Stomach (tissue), 9 donors: Measurements from ENCODE around the gene AIG1. TPM values are rescaled to one million over a fixed set of nuclear protein-coding genes. Genes with fewer than 3 reads are reported as not detected.

ENCODE experiments used
- DNase-seq, 2 donors: peaks; one replicate each; pipeline versions ENCODE4 v3.0.0 to v3.0.0-alpha.2; 2013 to 2019
- H3K27ac ChIP-seq, 5 donors: fragments of 200-600 bp in 4 of 5; sonication (generic) in 4 of 5; one replicate each; pipeline ENCODE4 v1.5.1; 2013 to 2019; ENCODE audit warnings: mild to moderate bottlenecking in 1 of 5, moderate library complexity in 1 of 5
- H3K27me3 ChIP-seq, 3 donors: fragments of 200-600 bp; sonication (generic); one replicate each; pipeline ENCODE4 v1.5.1; 2017 to 2019; ENCODE audit warnings: mixed run types in 1 of 3
- H3K36me3 ChIP-seq, 4 donors: fragments of 200-600 bp; sonication (generic); 1 replicate in 3 of 4; 2 replicates in 1 of 4; pipeline ENCODE4 v1.5.1; 2016 to 2019
- H3K4me1 ChIP-seq, 4 donors: fragments of 200-600 bp; sonication (generic); one replicate each; pipeline ENCODE4 v1.5.1; 2016 to 2019
- H3K4me3 ChIP-seq, 4 donors: fragments of 200-600 bp; sonication (generic) in 3 of 4; one replicate each; pipeline ENCODE4 v1.5.1; 2016 to 2019; ENCODE audit warnings: mild to moderate bottlenecking in 1 of 4
- H3K9me3 ChIP-seq, 4 donors: fragments of 200-600 bp; sonication (generic); one replicate each; pipeline ENCODE4 v1.5.1; 2016 to 2019
- EP300 ChIP-seq: sonication (generic); formaldehyde crosslinking; IDR thresholded peaks from one replicate; pipeline ENCODE4 v1.6.1; 2017; ENCODE audit warnings: antibody characterized with exemption
- POLR2A ChIP-seq, 4 donors: fragments of 450-650 bp; IDR thresholded peaks; one replicate each; pipeline ENCODE4 v1.6.1; 2016; ENCODE audit warnings: antibody characterized with exemption in 4 of 4, control low read depth in 2 of 4, mild to moderate bottlenecking in 1 of 4, moderate library complexity in 1 of 4
- POLR2AphosphoS5 ChIP-seq, 3 donors: sonication (generic); formaldehyde crosslinking; IDR thresholded peaks; one replicate each; pipeline ENCODE4 v1.6.1; 2016; ENCODE audit warnings: antibody characterized with exemption in 3 of 3
- WGBS, 5 donors: extraction: QIAGEN DNeasy Blood & Tissue Kit in 3 of 5; methylation state at CpG; one replicate each; pipeline versions ENCODE4 v1.1.5 to v1.1.7; 2013 to 2018; 5-methylcytosine and 5-hydroxymethylcytosine counted together
- intact Hi-C: fragments of 100-400 bp; cut with DNase I; formaldehyde crosslinking; loops from one replicate; pipeline ENCODE4 v1.15.1; 2023; ENCODE audit warnings: low total_unique reads
- polyA plus RNA-seq, 3 donors: library from polyadenylated mRNA; stranded (reverse); fragments of 200-250 nt; gene quantifications; one replicate each; pipeline ENCODE4 v1.2.3, GENCODE V29; 2013
- total RNA-seq, 5 donors: library from RNA; depleted of rRNA; stranded (reverse); fragments of >200 nt; gene quantifications; one replicate each; pipeline versions ENCODE4 v1.1.0 to v1.2.3, GENCODE V29; 2014 to 2016
- TF ChIP-seq, protein P1 (sequence below), 7 experiments: fragments of 450-650 bp in 4 of 7; fragments of 200-600 bp in 3 of 7; sonication (generic) in 3 of 7; IDR thresholded peaks; one replicate each; pipeline ENCODE4 v1.5.1; 2016 to 2019; ENCODE audit warnings: antibody characterized with exemption in 7 of 7, control low read depth in 2 of 7, mild to moderate bottlenecking in 1 of 7
- donor health status: healthy with polysubstance abuse.
- donor health status: Bipolar disorder and iron deficiency.
- donor health status: healthy.

AIG1 gene
- total and polyA plus RNA-seq, 8 donors = 10.8 to 220 (median 29.7) TPM; not detected in 1

DNA sequence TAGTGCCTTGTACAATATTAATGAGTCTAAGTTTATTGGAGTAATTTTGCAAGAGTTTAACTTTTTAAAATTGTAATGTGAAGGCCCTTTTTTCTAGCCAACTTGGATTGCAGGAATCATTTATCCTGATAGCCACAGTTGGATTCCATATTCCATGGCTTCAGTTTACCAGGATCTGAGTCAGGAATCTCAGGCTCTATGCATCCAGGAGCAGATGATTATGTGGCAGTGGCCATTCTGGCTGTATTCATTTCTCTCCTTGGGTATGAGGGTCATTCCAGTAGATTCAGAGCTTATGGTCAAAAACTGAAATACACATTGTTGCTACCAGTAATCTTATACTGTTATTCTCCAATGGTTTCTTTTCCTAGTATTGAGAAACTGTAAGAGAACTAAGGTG, 2.9 kb downstream of the AIG1 start:
- Histone ChIP-seq H3K36me3 (no peaks in the 10 kb centered on the region), H3K27ac (no peak overlapping the region)
- intact Hi-C loops = no loop called here

DNA sequence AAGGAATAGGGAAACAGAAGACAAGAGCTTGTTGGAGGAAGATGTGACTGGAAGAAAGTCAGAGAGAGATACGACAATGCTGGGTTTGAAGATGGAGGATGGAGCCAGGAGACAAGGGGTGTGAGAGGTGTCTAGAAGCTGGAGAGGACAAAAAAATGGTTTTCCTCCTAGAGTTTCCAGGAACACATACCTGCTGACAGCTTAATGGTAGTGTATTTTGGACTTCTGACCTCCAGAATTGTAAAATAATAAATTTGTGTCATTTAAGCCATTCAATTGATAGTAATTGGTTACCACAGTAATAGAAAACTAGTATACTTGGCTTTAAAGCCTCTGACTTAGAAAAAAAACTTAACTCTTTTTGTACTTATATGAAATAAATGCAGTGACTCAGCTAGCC, 3.6 kb downstream of the AIG1 start:
- Histone ChIP-seq H3K4me3 (no peak overlapping the region), H3K27ac (no peak overlapping the region), H3K4me1 (peaks cover 0 to 20% (median 18%) of the 10 kb centered on the region in 4 donors), H3K9me3 (no peaks in the 10 kb centered on the region), H3K36me3 (no peaks in the 10 kb centered on the region), H3K27me3 (no peaks in the 10 kb centered on the region)
- intact Hi-C loops = no loop called here
- TF ChIP-seq, protein P1, sequence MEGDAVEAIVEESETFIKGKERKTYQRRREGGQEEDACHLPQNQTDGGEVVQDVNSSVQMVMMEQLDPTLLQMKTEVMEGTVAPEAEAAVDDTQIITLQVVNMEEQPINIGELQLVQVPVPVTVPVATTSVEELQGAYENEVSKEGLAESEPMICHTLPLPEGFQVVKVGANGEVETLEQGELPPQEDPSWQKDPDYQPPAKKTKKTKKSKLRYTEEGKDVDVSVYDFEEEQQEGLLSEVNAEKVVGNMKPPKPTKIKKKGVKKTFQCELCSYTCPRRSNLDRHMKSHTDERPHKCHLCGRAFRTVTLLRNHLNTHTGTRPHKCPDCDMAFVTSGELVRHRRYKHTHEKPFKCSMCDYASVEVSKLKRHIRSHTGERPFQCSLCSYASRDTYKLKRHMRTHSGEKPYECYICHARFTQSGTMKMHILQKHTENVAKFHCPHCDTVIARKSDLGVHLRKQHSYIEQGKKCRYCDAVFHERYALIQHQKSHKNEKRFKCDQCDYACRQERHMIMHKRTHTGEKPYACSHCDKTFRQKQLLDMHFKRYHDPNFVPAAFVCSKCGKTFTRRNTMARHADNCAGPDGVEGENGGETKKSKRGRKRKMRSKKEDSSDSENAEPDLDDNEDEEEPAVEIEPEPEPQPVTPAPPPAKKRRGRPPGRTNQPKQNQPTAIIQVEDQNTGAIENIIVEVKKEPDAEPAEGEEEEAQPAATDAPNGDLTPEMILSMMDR (IDR thresholded peaks at IDR 0.05) = no peak
- TF ChIP-seq EP300 = no peak
- TF ChIP-seq POLR2AphosphoS5 (IDR thresholded peaks at IDR 0.05) = no peak
- TF ChIP-seq POLR2A (IDR thresholded peaks at IDR 0.05) = no peak
- WGBS, 5 donors = 89 to 97% (median 96%) methylated on average over 1 of the region's 1 CpG
- DNase-seq = peak in 1 of 2 donors; percentile 11

More for the DNA sequence above, 2.9 kb downstream of the AIG1 start:
- no peak for DNase-seq
- H3K4me3 ChIP-seq = no peak overlapping the region
- H3K27me3 ChIP-seq = no peaks in the 10 kb centered on the region
- H3K4me1 ChIP-seq = peaks cover 0 to 22% (median 20%) of the 10 kb centered on the region in 4 donors
- no peaks in the 10 kb centered on the region for H3K9me3 ChIP-seq
- no peak for TF ChIP-seq POLR2AphosphoS5 (IDR thresholded peaks at IDR 0.05)
- TF ChIP-seq, protein P1 (IDR thresholded peaks at IDR 0.05) = no peak
- no peak for TF ChIP-seq EP300
- no peak for TF ChIP-seq POLR2A (IDR thresholded peaks at IDR 0.05)

DNA sequence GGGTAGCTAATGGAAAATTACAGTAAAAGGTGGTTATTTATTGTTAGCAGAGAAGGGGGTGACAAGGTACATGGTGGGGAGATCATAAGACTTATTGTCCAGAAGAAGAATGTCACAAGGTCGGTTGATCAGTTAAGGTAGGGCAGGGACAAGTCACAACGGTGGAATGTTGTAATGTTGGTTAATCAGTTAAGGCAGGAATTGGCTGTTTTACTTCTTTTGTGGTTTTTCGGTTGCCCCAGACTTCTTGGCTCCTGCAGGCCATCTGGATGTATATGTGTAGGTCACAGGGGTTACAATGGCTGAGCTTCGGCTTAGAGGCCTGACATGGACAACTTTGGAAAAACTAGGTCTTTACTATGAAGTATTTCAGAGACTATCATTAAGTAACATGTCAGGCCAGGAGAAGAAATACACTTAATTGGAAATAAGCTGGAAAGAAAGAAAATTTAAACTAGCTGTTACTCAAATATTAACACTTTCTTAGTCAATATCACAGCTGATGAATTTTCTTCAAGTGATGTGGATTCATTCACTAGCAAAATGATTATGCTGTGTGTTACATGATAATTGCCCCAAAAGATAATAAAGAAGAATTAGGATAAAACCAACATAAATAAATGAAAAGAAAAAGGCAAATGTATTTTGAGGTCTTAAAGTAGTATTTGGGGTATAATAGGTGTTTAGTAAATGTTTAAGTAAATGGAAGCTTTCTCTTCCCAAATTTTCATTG, 4.4 kb downstream of the AIG1 start:
- TF ChIP-seq POLR2A (IDR thresholded peaks at IDR 0.05) = no peak
- TF ChIP-seq POLR2AphosphoS5 (IDR thresholded peaks at IDR 0.05) = no peak
- TF ChIP-seq, protein P1 (IDR thresholded peaks at IDR 0.05) = no peak
- TF ChIP-seq EP300 = no peak
- Histone ChIP-seq H3K4me3 (no peak overlapping the region), H3K27ac (no peak overlapping the region), H3K9me3 (no peaks in the 10 kb centered on the region), H3K27me3 (no peaks in the 10 kb centered on the region), H3K4me1 (peaks cover 0 to 13% (median 10%) of the 10 kb centered on the region in 4 donors), H3K36me3 (no peaks in the 10 kb centered on the region)
- DNase-seq = no peak
- intact Hi-C loops = no loop called here
- 52 to 65% (median 58%) methylated on average over 4 of the region's 4 CpGs for WGBS, 5 donors

DNA sequence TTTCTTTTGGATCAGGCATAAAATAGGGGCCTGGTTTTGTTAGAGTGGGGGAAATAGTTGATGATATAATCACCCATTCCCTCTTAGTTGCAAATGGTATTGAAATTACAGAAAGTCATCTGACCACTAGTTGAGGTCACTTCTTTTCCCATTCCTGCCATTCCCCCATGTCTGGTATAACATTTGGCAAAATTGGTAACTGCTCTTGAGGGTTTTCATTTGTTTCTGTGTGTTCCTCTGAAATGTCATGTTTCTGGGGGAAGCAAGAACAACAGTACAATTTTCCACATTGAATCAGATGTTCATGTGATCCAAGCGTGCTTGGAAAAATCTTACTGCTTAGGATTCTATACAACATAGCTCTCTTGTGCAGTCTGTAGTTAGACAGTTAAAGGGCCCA, 7.3 kb downstream of the AIG1 start:
- Histone ChIP-seq H3K27me3 (no peaks in the 10 kb centered on the region), H3K4me3 (no peak overlapping the region), H3K9me3 (no peaks in the 10 kb centered on the region), H3K27ac (no peak overlapping the region), H3K36me3 (no peaks in the 10 kb centered on the region), H3K4me1 (no peaks in the 10 kb centered on the region)
- no peak for TF ChIP-seq EP300
- no peak for TF ChIP-seq POLR2AphosphoS5 (IDR thresholded peaks at IDR 0.05)
- TF ChIP-seq, protein P1 (IDR thresholded peaks at IDR 0.05) = no peak
- no peak for TF ChIP-seq POLR2A (IDR thresholded peaks at IDR 0.05)
- WGBS, 5 donors = 87 to 97% (median 93%) methylated on average over 1 of the region's 1 CpG
- intact Hi-C loops = no loop called here
- no peak for DNase-seq
